ENCODE results near the gene LRRC4.

Gene LRRC4

DNA sequence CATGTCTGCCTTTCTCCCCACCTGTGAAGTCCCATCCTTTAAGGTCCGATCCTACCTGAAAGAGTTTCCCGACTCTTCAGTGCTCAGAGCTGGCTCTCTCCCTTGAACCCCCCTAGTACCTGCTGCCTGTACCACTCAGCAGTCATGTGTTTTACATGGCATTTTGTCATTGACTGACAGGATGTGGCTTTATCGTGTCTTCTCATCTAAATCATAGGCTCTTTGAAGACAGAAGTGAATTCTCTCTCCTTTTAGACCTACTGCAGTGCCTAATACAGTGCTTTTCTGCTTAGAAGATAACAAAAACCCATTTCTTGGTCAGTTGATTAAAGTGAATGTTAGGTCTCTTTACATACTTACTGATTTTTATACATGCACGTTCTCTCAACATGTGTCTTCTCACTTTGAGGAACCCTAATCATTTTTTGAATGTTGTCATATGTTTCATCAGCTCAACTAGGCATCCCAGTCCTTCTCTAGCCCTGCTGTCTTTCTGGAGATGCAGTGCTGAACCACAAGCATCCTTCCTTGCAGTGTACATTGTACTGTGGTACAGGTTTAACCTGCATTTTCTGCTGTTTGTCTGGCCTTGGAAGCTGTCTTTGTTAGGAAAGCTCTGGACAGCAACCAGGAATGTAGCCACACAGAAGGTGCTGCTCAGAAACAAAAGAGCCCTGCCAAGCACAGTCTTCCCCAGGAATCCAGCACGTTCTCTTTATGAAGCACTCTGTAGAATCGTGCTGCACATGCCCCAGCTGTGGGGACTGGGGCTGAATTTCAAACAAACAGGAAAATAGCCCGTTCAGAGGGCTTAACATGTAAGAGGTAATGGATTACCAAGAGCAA is 28.1 kb upstream of the LRRC4 start:
- DNase-seq (ENCODE audit: low read depth), result no peak

GRCh38 chr7:128057909-128058308 is 26.7 kb upstream of the LRRC4 start:
- DNase-seq (ENCODE audit: low read depth), result no peak

DNA sequence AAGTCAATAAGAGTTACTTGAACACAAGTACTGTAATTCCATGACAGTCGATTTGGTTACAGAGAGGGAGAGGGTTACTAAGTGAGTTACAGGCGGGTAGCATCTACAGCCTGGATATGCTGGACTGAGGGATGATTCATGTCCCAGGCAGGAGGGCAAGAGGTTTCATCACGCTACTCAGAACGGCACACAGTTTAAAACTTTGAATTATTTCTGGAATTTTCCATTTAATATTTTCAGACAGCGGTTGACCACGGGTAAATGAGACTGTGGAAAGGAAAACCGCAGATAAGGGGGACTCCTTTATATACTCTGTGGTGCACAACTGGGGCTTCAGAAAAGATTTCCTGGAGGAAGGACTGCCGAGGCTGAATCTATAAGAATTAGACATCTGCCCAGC is 25.7 kb upstream of the LRRC4 start:
- peak; percentile 49 for DNase-seq (ENCODE audit: low read depth)

GRCh38 chr7:128055637-128056036 is 24.4 kb upstream of the LRRC4 start:
- no peak for DNase-seq (ENCODE audit: low read depth)

DNA sequence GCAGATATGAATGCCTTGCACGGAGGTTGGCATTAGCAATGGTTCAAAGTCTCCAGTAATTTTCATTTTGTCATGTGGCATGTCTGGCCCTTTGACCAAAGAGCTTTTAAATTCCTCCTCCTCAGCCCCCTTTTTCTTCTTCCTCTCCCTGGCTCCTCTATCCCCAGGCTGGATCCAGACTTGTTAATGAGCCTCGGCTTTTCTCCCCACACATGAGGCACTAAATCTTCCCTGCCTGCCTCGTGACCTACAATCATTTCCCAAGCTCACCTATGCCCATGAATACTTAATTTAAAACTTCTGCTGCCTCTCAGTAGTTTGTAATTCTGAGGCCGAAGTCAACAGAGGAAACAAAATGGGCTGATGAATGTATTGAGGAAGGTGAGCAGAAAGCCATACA is 23.3 kb upstream of the LRRC4 start:
- DNase-seq (ENCODE audit: low read depth), result no peak

DNA sequence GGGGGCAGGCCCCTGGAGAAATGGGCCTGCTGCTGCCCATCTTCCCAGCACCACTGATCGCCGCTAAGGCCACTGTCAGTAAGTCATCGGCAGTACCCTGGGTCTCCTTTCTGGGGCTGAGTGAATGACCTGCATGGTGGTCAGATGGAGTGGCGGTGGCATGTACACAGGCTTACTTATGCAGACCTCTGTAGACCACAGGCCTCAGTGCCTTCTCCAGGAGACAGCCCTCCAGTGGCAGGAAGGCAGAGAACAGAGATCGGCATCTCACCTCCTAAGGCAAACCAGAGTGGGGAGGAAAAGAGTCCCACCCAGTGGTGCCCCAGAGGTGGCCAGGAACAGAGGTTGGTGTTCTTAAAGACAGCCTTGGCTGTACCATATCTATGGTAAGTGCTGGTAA is 22.8 kb upstream of the LRRC4 start:
- no peak for DNase-seq (ENCODE audit: low read depth)

GRCh38 chr7:128053023-128053422 is 21.8 kb upstream of the LRRC4 start:
- DNase-seq (ENCODE audit: low read depth), result no peak

- DNase-seq (ENCODE audit: low read depth), result no peak
Measured at GRCh38 chr7:128052404-128052803, 21.2 kb upstream of the LRRC4 start.

DNA sequence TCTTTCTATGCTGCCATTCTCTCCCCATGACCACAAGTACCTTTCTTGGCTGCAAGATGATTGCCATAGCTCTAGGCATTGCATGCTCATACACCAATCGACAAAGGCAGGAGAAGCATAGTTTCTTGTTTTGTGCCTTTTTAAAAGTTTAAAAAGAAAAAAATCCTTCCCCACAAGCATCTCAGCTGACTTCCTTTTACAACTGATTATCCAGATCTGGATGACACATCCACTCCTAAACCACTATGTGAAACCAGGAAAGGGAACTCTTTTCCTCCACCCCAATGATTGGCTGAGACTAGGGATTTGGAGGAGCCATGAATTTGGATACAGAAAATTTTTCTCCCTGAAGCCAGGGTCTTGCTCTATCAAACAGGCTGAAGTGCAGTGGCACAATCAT is 14.5 kb upstream of the LRRC4 start:
- peak; percentile 33 for DNase-seq (ENCODE audit: low read depth)

DNA sequence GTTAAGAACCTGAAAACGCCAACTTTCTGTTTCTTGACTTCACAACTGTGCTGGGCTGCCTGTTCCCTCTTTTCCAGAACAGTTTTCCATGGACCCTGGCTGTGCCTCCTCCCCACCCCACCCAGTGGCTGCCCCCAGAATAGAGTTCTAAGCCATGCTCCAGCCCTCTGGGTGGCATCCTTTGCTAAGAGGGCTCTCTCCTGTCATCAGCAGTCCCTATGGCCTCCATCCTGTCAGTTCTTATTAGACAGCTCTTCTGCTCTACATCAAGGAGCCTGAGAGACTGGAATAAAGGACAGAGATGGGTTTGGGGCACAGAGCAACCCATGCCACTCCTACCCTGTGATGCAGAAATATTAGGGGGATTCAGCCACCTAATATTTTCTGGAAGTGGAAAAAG is 13.9 kb upstream of the LRRC4 start:
- no peak for DNase-seq (ENCODE audit: low read depth)

- DNase-seq (ENCODE audit: low read depth), result no peak
Measured at GRCh38 chr7:128044064-128044463, 12.8 kb upstream of the LRRC4 start.

DNA sequence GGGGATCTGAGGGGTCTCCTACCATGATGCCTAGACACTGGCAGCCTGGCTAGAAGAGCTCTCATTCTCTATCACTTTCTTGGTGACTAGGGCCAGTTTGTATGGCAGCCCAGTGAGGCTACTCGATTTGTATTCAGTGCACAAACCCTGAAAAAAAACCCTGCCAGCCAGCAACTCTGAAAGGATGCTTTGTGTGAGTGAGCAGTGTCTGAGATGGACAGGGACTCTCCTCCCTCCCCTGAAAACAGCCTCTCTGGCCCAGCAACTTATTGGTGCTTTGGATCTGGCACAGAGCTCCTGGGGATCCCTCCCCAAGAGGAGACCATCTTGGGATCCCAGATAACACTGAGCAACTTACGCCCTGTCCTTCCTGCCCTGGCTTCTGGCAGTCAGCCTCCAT is 10.8 kb upstream of the LRRC4 start:
- DNase-seq (ENCODE audit: low read depth), result no peak

- DNase-seq (ENCODE audit: low read depth), result no peak
Measured at GRCh38 chr7:128041203-128041602, 10.0 kb upstream of the LRRC4 start.

- DNase-seq (ENCODE audit: low read depth), result no peak
Measured at GRCh38 chr7:128040205-128040604, 9.0 kb upstream of the LRRC4 start.

GRCh38 chr7:128039544-128039953 is 8.3 kb upstream of the LRRC4 start:
- no peak for DNase-seq (ENCODE audit: low read depth)

DNA sequence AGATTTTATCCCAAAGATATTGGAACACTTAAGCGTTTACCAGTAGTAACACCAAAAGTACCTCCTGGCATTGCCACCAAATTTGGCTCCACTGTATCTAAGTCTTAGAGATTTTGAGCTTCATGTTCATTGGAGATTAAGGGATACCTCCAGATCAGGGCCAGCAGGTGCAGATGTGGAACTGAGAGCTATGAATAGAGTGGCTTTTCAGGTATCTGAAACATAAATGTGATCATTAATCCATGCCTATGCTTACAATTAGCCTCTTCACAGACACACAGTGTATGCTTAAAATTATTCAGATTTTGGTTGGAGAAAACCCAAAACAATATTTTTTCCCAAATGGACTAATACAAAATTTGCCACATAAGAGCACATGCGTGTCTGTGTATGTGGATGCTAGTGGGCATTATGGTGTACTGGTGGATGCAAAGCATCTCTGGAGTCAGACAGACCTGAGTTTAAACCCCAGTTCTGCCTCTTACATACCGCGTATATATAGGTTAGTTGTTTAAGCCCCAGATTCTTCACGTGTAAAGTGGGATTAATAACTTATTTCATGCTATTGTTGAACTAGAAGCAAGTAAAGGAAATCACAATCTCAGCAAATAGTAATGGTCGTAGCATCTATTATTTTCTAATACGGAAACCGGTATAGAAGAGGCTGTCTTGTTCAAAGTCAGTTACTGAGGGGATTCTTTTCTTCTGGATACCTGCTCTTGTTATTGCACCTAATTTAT is 6.8 kb upstream of the LRRC4 start:
- DNase-seq (ENCODE audit: low read depth), result no peak

GRCh38 chr7:128037081-128037480 is 5.8 kb upstream of the LRRC4 start:
- no peak for DNase-seq (ENCODE audit: low read depth)

DNA sequence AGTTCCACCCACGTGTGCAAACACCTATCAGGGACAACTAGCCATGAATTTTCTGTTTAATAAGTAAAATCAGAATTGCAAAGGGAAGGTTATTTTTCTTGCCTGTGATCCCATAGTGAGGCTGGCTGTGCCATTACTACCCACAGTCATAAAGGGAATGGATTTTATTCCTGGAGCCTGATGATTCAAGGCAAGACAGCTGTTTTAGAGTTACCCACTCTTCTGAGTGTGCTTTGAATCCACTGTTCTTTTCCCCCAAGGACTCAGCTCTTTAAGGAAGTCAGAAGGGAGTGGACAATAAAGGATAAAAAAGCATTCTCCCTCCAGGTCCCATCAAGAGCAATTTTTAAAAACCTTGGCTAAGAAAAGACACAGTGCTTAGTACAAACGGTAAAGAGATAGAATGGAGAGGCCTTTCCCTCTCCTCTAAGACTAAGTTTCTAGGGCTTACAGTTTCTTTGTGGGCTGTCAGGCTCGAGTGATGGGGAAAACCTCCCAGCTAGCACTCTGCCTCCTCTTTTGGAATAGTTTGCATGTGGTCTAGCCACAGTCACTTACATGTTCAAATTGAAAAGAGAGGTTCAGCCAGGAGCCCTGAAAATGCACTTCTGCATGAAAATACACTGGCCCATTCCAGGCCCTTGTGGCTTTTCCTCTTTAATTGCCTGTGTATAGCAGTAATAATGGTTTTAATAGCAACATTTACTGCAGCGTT is 5.1 kb upstream of the LRRC4 start:
- no peak for DNase-seq (ENCODE audit: low read depth)

- no peak for DNase-seq (ENCODE audit: low read depth)
Measured at GRCh38 chr7:128035712-128036111, 4.5 kb upstream of the LRRC4 start.

GRCh38 chr7:128034825-128035224 is 3.6 kb upstream of the LRRC4 start:
- DNase-seq (ENCODE audit: low read depth), result no peak

GRCh38 chr7:128033246-128033645 is 2.0 kb upstream of the LRRC4 start:
- DNase-seq (ENCODE audit: low read depth), result no peak

- no peak for DNase-seq (ENCODE audit: low read depth)
Measured at GRCh38 chr7:128032605-128033235, 1.5 kb upstream of the LRRC4 start.

Measured in stromal cell of bone marrow (primary cell).